Measurements from ENCODE around the gene ELAC2. TPM values are rescaled to one million over a fixed set of nuclear protein-coding genes. Genes with fewer than 3 reads are reported as not detected.

Gene ELAC2, protein sequence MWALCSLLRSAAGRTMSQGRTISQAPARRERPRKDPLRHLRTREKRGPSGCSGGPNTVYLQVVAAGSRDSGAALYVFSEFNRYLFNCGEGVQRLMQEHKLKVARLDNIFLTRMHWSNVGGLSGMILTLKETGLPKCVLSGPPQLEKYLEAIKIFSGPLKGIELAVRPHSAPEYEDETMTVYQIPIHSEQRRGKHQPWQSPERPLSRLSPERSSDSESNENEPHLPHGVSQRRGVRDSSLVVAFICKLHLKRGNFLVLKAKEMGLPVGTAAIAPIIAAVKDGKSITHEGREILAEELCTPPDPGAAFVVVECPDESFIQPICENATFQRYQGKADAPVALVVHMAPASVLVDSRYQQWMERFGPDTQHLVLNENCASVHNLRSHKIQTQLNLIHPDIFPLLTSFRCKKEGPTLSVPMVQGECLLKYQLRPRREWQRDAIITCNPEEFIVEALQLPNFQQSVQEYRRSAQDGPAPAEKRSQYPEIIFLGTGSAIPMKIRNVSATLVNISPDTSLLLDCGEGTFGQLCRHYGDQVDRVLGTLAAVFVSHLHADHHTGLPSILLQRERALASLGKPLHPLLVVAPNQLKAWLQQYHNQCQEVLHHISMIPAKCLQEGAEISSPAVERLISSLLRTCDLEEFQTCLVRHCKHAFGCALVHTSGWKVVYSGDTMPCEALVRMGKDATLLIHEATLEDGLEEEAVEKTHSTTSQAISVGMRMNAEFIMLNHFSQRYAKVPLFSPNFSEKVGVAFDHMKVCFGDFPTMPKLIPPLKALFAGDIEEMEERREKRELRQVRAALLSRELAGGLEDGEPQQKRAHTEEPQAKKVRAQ
- total RNA-seq: 100 to 1,000 TPM in 1 of 4 donors, 10 to 100 TPM in 3; 85.7 to 143 (median 87.1) TPM

DNA sequence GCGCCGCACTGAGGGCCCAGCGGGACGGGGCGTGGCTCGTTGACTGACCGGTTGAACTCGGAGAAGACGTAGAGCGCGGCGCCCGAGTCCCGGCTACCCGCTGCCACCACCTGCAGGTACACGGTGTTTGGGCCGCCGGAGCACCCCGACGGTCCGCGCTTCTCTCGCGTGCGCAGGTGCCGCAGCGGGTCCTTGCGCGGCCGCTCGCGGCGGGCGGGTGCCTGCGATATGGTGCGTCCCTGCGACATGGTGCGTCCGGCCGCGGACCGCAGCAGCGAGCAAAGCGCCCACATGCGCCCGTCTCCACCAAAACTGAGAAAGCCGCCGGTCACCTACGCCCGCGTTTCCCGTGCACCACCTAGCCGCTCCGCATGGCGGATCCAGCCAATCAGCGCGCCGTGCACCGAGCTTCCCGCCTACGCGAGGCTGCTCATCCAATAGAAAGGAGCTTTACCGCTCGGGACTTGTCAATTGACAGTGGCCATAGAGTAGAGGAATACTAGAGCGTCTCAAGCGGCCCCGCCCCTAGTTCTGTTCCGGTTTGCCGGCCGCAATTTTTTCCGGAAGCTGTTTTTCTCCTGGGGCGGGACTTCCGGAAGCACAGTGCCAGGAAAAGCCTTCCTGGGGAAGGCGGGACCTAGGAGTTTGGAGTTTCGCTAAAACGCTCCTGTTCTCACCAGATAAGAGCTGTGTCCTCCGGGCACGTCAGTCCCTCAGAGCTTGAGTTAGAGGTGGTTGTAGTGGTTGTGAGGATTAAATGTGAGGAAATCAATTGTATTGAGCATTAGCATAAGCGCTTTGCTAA lies at the start of gene ELAC2:
Gene ELAC2, minus strand, starts transcription at position 373 of the 805 bp plus-strand sequence. Its CDS starts 80 bp downstream, at position 293.
- Histone ChIP-seq H3K27me3 (no peaks in the 10 kb centered on the region), H3K4me3 (peak within 1 kb of the TSS; percentile 100), H3K36me3 (peaks cover 35% of the 10 kb centered on the region), H3K4me1 (peaks cover 15% of the 10 kb centered on the region), H3K27ac (peak within 1 kb of the TSS; percentile 92), H3K9me3 (no peaks in the 10 kb centered on the region)
- peak; percentile 98 for DNase-seq (ENCODE audit: low spot score in 2 of 2)
- TF ChIP-seq, protein P1, sequence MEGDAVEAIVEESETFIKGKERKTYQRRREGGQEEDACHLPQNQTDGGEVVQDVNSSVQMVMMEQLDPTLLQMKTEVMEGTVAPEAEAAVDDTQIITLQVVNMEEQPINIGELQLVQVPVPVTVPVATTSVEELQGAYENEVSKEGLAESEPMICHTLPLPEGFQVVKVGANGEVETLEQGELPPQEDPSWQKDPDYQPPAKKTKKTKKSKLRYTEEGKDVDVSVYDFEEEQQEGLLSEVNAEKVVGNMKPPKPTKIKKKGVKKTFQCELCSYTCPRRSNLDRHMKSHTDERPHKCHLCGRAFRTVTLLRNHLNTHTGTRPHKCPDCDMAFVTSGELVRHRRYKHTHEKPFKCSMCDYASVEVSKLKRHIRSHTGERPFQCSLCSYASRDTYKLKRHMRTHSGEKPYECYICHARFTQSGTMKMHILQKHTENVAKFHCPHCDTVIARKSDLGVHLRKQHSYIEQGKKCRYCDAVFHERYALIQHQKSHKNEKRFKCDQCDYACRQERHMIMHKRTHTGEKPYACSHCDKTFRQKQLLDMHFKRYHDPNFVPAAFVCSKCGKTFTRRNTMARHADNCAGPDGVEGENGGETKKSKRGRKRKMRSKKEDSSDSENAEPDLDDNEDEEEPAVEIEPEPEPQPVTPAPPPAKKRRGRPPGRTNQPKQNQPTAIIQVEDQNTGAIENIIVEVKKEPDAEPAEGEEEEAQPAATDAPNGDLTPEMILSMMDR (IDR thresholded peaks at IDR 0.05): no peak
- TF ChIP-seq EP300 (IDR thresholded peaks at IDR 0.05): no peak
- peak in 2 of 3 donors; percentile 8 to 30 for TF ChIP-seq POLR2AphosphoS5 (IDR thresholded peaks at IDR 0.05)
- peak in 1 of 2 donors; percentile 54 for TF ChIP-seq POLR2A (IDR thresholded peaks at IDR 0.05)
- 0% methylated on average over 7 of the region's 79 CpGs for WGBS

DNA sequence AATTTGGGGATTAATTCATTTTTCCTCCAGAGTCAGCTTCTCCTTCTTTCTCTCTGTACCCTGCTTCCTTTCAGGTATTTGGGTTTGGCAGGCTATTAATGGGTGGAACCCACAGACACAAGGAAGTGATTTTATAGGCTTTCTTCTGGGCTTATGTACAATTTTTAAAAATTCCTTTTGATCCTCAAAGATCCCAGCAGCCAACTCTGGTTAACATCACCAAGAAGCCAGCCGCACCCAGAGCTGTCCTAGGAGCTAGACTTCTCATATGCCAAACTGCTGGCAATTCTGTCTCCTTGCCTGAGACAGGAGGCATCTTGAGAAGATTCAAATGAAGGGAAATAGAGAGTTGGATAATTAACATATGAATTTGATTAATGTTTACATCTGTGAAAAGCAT lies 47.2 kb upstream of the ELAC2 start:
- no peak overlapping the region for H3K4me3 ChIP-seq
- peaks cover 6% of the 10 kb centered on the region for H3K4me1 ChIP-seq
- 22% methylated on average over 1 of the region's 1 CpG for WGBS
- no peaks in the 10 kb centered on the region for H3K9me3 ChIP-seq
- no peak overlapping the region for H3K27ac ChIP-seq
- TF ChIP-seq, protein P1 (IDR thresholded peaks at IDR 0.05): no peak
- TF ChIP-seq POLR2A (IDR thresholded peaks at IDR 0.05) (no peak), EP300 (IDR thresholded peaks at IDR 0.05) (no peak), POLR2AphosphoS5 (IDR thresholded peaks at IDR 0.05) (no peak)
- DNase-seq (ENCODE audit: low spot score in 2 of 2): no peak
- H3K36me3 ChIP-seq: no peaks in the 10 kb centered on the region
- H3K27me3 ChIP-seq: no peaks in the 10 kb centered on the region

DNA sequence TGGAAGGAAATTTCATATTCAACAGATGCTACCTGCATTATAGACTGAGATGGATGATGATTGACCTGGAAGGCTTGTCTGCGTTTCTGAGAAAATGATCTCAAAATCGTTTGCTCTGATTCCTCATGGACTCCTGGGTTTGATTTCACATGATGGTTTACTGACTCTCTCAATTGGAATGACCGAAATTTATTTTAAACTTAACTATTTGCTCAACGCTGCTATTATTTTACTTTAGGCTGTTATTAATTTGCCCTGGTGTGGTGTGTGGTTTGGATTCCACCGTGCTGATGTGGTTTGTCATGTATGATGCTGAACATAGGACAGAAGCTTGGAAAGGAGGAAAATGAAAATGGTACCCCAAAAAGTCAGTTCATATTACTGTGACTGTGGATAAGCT lies 37.3 kb upstream of the ELAC2 start:
- no peak overlapping the region for H3K4me3 ChIP-seq
- no peaks in the 10 kb centered on the region for H3K36me3 ChIP-seq
- H3K27ac ChIP-seq: no peak overlapping the region
- H3K27me3 ChIP-seq: no peaks in the 10 kb centered on the region
- no peaks in the 10 kb centered on the region for H3K4me1 ChIP-seq
- 78% methylated on average over 5 of the region's 5 CpGs for WGBS
- no peak for DNase-seq (ENCODE audit: low spot score in 2 of 2)
- TF ChIP-seq POLR2AphosphoS5 (IDR thresholded peaks at IDR 0.05) (no peak), EP300 (IDR thresholded peaks at IDR 0.05) (no peak), POLR2A (IDR thresholded peaks at IDR 0.05) (no peak)
- TF ChIP-seq, protein P1 (IDR thresholded peaks at IDR 0.05): no peak
- H3K9me3 ChIP-seq: no peaks in the 10 kb centered on the region

DNA sequence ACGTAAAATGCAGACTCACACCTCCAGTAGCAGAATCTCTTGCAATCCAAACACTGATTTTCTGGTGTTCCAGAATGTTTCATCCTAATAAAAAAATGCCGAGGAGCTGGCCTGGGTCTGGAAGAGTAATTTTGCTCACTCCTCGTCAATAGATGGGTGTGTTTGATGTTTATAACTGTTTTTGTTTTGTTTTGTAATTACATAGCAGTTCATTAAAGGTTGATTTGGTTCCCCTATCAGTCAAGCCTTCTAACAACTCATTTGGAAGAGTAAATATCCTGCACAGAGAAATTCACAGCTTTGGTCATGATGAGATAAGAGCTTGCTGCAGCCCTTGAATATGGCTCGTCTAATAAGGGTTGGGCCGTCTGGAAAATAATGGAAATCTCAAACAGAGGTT lies 36.8 kb upstream of the ELAC2 start:
- no peaks in the 10 kb centered on the region for H3K4me1 ChIP-seq
- no peak for DNase-seq (ENCODE audit: low spot score in 2 of 2)
- TF ChIP-seq, protein P1 (IDR thresholded peaks at IDR 0.05): no peak
- TF ChIP-seq EP300 (IDR thresholded peaks at IDR 0.05) (no peak), POLR2AphosphoS5 (IDR thresholded peaks at IDR 0.05) (no peak), POLR2A (IDR thresholded peaks at IDR 0.05) (no peak)
- no peaks in the 10 kb centered on the region for H3K9me3 ChIP-seq
- no peak overlapping the region for H3K4me3 ChIP-seq
- no peaks in the 10 kb centered on the region for H3K36me3 ChIP-seq
- H3K27me3 ChIP-seq: no peaks in the 10 kb centered on the region
- WGBS: 67% methylated on average over 5 of the region's 5 CpGs
- no peak overlapping the region for H3K27ac ChIP-seq
